Measurements from ENCODE around the gene LGR4. TPM values are rescaled to one million over a fixed set of nuclear protein-coding genes. Genes with fewer than 3 reads are reported as not detected.

The LGR4 gene
- total and polyA plus RNA-seq, 2 of the 13 experiments (the other 11 are each of a cell fraction or from before 2014, with no cell fraction given), result 42.1 to 68.7 TPM

DNA sequence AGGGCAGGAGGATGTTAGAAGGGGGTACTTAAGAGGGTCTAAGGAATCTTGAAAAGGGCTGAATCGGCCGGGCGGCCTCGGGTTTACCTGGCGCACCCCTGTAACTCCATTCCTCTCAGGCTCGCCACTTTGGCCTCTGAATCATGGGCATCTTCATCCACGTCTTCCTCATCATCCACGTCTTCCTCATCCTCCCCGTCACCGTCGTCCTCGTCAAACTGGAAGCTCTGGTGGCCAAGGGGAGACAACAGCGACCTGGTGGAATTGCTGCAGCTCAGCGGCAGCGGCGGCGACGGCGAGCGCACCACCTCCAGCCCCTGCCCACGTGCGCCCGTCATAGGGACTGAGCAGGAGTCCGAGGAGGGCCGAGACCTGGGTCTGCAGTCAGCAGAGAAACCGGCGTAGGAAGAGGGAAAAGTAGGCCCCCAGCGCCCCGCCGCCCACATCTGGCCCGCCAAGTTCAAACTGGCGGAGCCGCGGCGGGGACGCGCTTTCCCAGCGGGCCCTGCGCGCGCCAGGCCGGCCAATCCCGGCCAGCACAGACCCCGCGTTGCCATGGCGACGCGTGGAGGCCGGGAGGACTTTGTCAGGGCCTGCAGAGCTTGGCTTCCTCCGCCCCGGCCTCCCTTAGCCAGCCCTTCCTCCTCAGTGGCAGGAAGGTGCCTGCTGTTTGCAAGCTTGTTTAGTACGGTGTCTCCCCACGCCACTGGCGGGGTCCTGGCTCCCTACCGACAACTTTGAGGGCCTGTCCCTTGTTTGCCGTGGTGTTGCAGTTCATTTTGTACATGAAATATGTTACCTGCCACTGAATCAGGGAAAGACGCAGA lies 109.6 kb downstream of the LGR4 start, which contains the start of gene CCDC34 (continued):
- TF ChIP-seq, protein P1, sequence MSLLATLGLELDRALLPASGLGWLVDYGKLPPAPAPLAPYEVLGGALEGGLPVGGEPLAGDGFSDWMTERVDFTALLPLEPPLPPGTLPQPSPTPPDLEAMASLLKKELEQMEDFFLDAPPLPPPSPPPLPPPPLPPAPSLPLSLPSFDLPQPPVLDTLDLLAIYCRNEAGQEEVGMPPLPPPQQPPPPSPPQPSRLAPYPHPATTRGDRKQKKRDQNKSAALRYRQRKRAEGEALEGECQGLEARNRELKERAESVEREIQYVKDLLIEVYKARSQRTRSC (CRISPR knock-in tag; IDR thresholded peaks at IDR 0.05; ENCODE audit: low read depth), result 0 out of 2 replicates have a peak, but pooled peaks have one; percentile 76
- TF ChIP-seq SRF (IDR thresholded peaks at IDR 0.05; ENCODE audit: low read depth, low read length), result no peak
- peak; percentile 67; the same call in 1 of the 2 replicates for TF ChIP-seq SP140L (CRISPR knock-in tag; IDR thresholded peaks at IDR 0.05; ENCODE audit: borderline replicate concordance)
- no peak for TF ChIP-seq MAFK (conservative IDR thresholded peaks at IDR 0.05 in 1 of 2, IDR thresholded peaks at IDR 0.05 in 1 of 2; ENCODE audit: low read length in 2 of 2)
- TF ChIP-seq ZNF720 (CRISPR knock-in tag; IDR thresholded peaks at IDR 0.05), result no peak
- TF ChIP-seq KDM5B (CRISPR knock-in tag; IDR thresholded peaks at IDR 0.05; ENCODE audit: borderline replicate concordance), result peak; percentile 93
- peak; percentile 80; the same call in 1 of the 2 replicates for TF ChIP-seq NRL (CRISPR knock-in tag; IDR thresholded peaks at IDR 0.05; ENCODE audit: borderline replicate concordance)
- no peak; the same call in 1 of the 2 replicates for TF ChIP-seq NCOA2 (CRISPR knock-in tag; IDR thresholded peaks at IDR 0.05)
- peak; percentile 40; the same call in 1 of the 2 replicates for TF ChIP-seq ZNF557 (CRISPR knock-in tag; IDR thresholded peaks at IDR 0.05)
- TF ChIP-seq ZFP37 (CRISPR knock-in tag; IDR thresholded peaks at IDR 0.05; ENCODE audit: borderline replicate concordance), result no peak; the same call in 1 of the 2 replicates
- peak; percentile 85 for TF ChIP-seq KLF6 (CRISPR knock-in tag; IDR thresholded peaks at IDR 0.05)
- TF ChIP-seq YEATS2 (CRISPR knock-in tag; IDR thresholded peaks at IDR 0.05; ENCODE audit: borderline replicate concordance), result no peak
- no peak; the same call in 1 of the 2 replicates for TF ChIP-seq ZNF891 (CRISPR knock-in tag; IDR thresholded peaks at IDR 0.05)
- TF ChIP-seq, protein P2, sequence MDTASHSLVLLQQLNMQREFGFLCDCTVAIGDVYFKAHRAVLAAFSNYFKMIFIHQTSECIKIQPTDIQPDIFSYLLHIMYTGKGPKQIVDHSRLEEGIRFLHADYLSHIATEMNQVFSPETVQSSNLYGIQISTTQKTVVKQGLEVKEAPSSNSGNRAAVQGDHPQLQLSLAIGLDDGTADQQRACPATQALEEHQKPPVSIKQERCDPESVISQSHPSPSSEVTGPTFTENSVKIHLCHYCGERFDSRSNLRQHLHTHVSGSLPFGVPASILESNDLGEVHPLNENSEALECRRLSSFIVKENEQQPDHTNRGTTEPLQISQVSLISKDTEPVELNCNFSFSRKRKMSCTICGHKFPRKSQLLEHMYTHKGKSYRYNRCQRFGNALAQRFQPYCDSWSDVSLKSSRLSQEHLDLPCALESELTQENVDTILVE (CRISPR knock-in tag; IDR thresholded peaks at IDR 0.05), result no peak
- TF ChIP-seq HDAC1 (CRISPR knock-in tag; IDR thresholded peaks at IDR 0.05), result peak; percentile 97
- TF ChIP-seq TSC22D2 (CRISPR knock-in tag; IDR thresholded peaks at IDR 0.05; ENCODE audit: borderline replicate concordance), result 0 out of 2 replicates have a peak, but pooled peaks have one; percentile 75
- peak; percentile 80 for TF ChIP-seq ZNF124 (CRISPR knock-in tag; IDR thresholded peaks at IDR 0.05)
- TF ChIP-seq, protein P3, sequence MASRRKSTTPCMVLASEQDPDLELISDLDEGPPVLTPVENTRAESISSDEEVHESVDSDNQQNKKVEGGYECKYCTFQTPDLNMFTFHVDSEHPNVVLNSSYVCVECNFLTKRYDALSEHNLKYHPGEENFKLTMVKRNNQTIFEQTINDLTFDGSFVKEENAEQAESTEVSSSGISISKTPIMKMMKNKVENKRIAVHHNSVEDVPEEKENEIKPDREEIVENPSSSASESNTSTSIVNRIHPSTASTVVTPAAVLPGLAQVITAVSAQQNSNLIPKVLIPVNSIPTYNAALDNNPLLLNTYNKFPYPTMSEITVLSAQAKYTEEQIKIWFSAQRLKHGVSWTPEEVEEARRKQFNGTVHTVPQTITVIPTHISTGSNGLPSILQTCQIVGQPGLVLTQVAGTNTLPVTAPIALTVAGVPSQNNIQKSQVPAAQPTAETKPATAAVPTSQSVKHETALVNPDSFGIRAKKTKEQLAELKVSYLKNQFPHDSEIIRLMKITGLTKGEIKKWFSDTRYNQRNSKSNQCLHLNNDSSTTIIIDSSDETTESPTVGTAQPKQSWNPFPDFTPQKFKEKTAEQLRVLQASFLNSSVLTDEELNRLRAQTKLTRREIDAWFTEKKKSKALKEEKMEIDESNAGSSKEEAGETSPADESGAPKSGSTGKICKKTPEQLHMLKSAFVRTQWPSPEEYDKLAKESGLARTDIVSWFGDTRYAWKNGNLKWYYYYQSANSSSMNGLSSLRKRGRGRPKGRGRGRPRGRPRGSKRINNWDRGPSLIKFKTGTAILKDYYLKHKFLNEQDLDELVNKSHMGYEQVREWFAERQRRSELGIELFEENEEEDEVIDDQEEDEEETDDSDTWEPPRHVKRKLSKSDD (CRISPR knock-in tag; IDR thresholded peaks at IDR 0.05; ENCODE audit: low read depth), result peak; percentile 88; the same call in 1 of the 2 replicates
- TF ChIP-seq, protein P4, sequence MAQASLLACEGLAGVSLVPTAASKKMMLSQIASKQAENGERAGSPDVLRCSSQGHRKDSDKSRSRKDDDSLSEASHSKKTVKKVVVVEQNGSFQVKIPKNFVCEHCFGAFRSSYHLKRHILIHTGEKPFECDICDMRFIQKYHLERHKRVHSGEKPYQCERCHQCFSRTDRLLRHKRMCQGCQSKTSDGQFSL (CRISPR knock-in tag; IDR thresholded peaks at IDR 0.05), result no peak
- TF ChIP-seq SP2 (CRISPR knock-in tag; IDR thresholded peaks at IDR 0.05), result peak; percentile 48; the same call in 1 of the 2 replicates
- no peak for TF ChIP-seq SMC3 (IDR thresholded peaks at IDR 0.05; ENCODE audit: low read length)
- TF ChIP-seq, protein P5, sequence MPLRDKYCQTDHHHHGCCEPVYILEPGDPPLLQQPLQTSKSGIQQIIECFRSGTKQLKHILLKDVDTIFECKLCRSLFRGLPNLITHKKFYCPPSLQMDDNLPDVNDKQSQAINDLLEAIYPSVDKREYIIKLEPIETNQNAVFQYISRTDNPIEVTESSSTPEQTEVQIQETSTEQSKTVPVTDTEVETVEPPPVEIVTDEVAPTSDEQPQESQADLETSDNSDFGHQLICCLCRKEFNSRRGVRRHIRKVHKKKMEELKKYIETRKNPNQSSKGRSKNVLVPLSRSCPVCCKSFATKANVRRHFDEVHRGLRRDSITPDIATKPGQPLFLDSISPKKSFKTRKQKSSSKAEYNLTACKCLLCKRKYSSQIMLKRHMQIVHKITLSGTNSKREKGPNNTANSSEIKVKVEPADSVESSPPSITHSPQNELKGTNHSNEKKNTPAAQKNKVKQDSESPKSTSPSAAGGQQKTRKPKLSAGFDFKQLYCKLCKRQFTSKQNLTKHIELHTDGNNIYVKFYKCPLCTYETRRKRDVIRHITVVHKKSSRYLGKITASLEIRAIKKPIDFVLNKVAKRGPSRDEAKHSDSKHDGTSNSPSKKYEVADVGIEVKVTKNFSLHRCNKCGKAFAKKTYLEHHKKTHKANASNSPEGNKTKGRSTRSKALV (CRISPR knock-in tag; IDR thresholded peaks at IDR 0.05), result no peak; the same call in 1 of the 2 replicates
- no peak; the same call in 1 of the 2 replicates for TF ChIP-seq ZNF672 (CRISPR knock-in tag; IDR thresholded peaks at IDR 0.05)

Data from HepG2 (cell line).